Chondrocyte (in vitro differentiated cells): ENCODE data around the gene ZNF396. TPM values are rescaled to one million over a fixed set of nuclear protein-coding genes. Genes with fewer than 3 reads are reported as not detected.
A peak's percentile ranks its signal among the peaks of the same experiment; 100 is the strongest.

ENCODE experiments used
- DNase-seq: peaks from one replicate; pipeline ENCODE4 v3.0.0; 2021; ENCODE audit warnings: mixed read lengths, low spot score
- H3K27ac Mint-ChIP-seq: one replicate; pipeline ENCODE4 v1.8.0; 2021; ENCODE audit warnings: mild to moderate bottlenecking, moderate library complexity, mixed read lengths; ENCODE audit not compliant: unreplicated experiment
- H3K27me3 Mint-ChIP-seq: 2 replicates; pipeline ENCODE4 v1.8.0; 2021; ENCODE audit warnings: low read depth, mixed read lengths
- H3K36me3 Mint-ChIP-seq: 2 replicates; pipeline ENCODE4 v1.8.0; 2021; ENCODE audit warnings: low read depth, mixed read lengths
- H3K4me1 Mint-ChIP-seq: 2 replicates; pipeline ENCODE4 v1.8.0; 2021; ENCODE audit warnings: low read depth, mild to moderate bottlenecking, mixed read lengths
- H3K4me3 Mint-ChIP-seq: one replicate; pipeline ENCODE4 v1.8.0; 2021; ENCODE audit warnings: mild to moderate bottlenecking, moderate library complexity, mixed read lengths; ENCODE audit not compliant: unreplicated experiment
- H3K9me3 Mint-ChIP-seq: 2 replicates; pipeline ENCODE4 v1.8.0; 2021; ENCODE audit warnings: low read depth, mixed read lengths
- CTCF ChIP-seq: fragments of 200-600 bp; sonication (generic); IDR thresholded peaks from 2 replicates; pipeline ENCODE4 v1.5.0; 2021; ENCODE audit warnings: antibody characterized with exemption, mild to moderate bottlenecking, moderate library complexity
- total RNA-seq: library from RNA; stranded (reverse); gene quantifications from 3 replicates; pipeline ENCODE4 v1.2.1, GENCODE V29; 2021

Gene ZNF396
- total RNA-seq, 1 donor from 2014 or later = 1.5 TPM

GRCh38 chr18:35343488-35343935 is 33.6 kb downstream of the ZNF396 start:
- Mint-ChIP-seq H3K27me3 (no peaks in the 10 kb centered on the region), H3K4me1 (peaks cover 31% of the 10 kb centered on the region), H3K36me3 (peaks cover 18% of the 10 kb centered on the region), H3K4me3 (peak overlapping the region; percentile 96), H3K27ac (peak overlapping the region; percentile 98), H3K9me3 (no peaks in the 10 kb centered on the region)
- TF ChIP-seq CTCF = no peak
- no peak for DNase-seq

- no peaks in the 10 kb centered on the region for H3K27me3 Mint-ChIP-seq
- H3K4me1 Mint-ChIP-seq = peaks cover 5% of the 10 kb centered on the region
- H3K9me3 Mint-ChIP-seq = peaks cover 5% of the 10 kb centered on the region
- no peak overlapping the region for H3K27ac Mint-ChIP-seq
- H3K36me3 Mint-ChIP-seq = peaks cover 63% of the 10 kb centered on the region
- no peak overlapping the region for H3K4me3 Mint-ChIP-seq
- no peak for TF ChIP-seq CTCF
- DNase-seq = no peak
These were observed 39.9 kb downstream of the ZNF396 start for GRCh38 chr18:35337286-35337685.

- no peaks in the 10 kb centered on the region for H3K4me1 Mint-ChIP-seq
- H3K27me3 Mint-ChIP-seq = no peaks in the 10 kb centered on the region
- H3K9me3 Mint-ChIP-seq = peaks cover 5% of the 10 kb centered on the region
- no peak overlapping the region for H3K4me3 Mint-ChIP-seq
- no peak for DNase-seq
- no peak for TF ChIP-seq CTCF
- peaks cover 63% of the 10 kb centered on the region for H3K36me3 Mint-ChIP-seq
- H3K27ac Mint-ChIP-seq = no peak overlapping the region
These were observed 41.3 kb downstream of the ZNF396 start for GRCh38 chr18:35335866-35336265.

- H3K36me3 Mint-ChIP-seq = peaks cover 58% of the 10 kb centered on the region
- no peaks in the 10 kb centered on the region for H3K4me1 Mint-ChIP-seq
- no peak for DNase-seq
- no peaks in the 10 kb centered on the region for H3K27me3 Mint-ChIP-seq
- no peak overlapping the region for H3K27ac Mint-ChIP-seq
- peaks cover 5% of the 10 kb centered on the region for H3K9me3 Mint-ChIP-seq
- no peak for TF ChIP-seq CTCF
- H3K4me3 Mint-ChIP-seq = no peak overlapping the region
These were observed 42.3 kb downstream of the ZNF396 start for GRCh38 chr18:35334821-35335220.

- TF ChIP-seq CTCF = no peak
- peaks cover 52% of the 10 kb centered on the region for H3K36me3 Mint-ChIP-seq
These were observed 42.9 kb downstream of the ZNF396 start for GRCh38 chr18:35334212-35334611.

More at GRCh38 chr18:35334212-35334611, 42.9 kb downstream of the ZNF396 start:
- DNase-seq = no peak
- no peak overlapping the region for H3K27ac Mint-ChIP-seq
- H3K4me1 Mint-ChIP-seq = no peaks in the 10 kb centered on the region
- no peak overlapping the region for H3K4me3 Mint-ChIP-seq
- no peaks in the 10 kb centered on the region for H3K27me3 Mint-ChIP-seq
- H3K9me3 Mint-ChIP-seq = peaks cover 5% of the 10 kb centered on the region
